Epithelial cell of proximal tubule (primary cell): ENCODE results near the gene CAMKMT. TPM values are rescaled to one million over a fixed set of nuclear protein-coding genes. Genes with fewer than 3 reads are reported as not detected.

ENCODE experiments used
- DNase-seq: peaks from one replicate; pipeline ENCODE4 v3.0.0-alpha.2; 2011; ENCODE audit warnings: low read depth
- H3K4me3 ChIP-seq: 2 replicates; pipeline ENCODE4 v1.5.1; 2011; ENCODE audit warnings: low read depth, mild to moderate bottlenecking, low read length
- CTCF ChIP-seq: conservative IDR thresholded peaks from 2 replicates; pipeline ENCODE4 v1.5.1; 2012; ENCODE audit warnings: low read depth, mild to moderate bottlenecking, low read length
- total RNA-seq: library from RNA; depleted of rRNA; stranded (reverse); fragments of >200 nt; gene quantifications from 2 replicates; pipeline ENCODE4 v1.2.3, GENCODE V29; 2015

The CAMKMT gene
- total RNA-seq, 1 donor from 2014 or later = 2.4 TPM

GRCh38 chr2:44623622-44624351, 262.0 kb downstream of the CAMKMT start:
- no peak for DNase-seq
- H3K4me3 ChIP-seq = no peak overlapping the region
- peak; percentile 18 for TF ChIP-seq CTCF

- no peak for TF ChIP-seq CTCF
- no peak for DNase-seq
- no peak overlapping the region for H3K4me3 ChIP-seq
Observed at GRCh38 chr2:44628297-44628696, 266.6 kb downstream of the CAMKMT start.

GRCh38 chr2:44632931-44633689, 271.4 kb downstream of the CAMKMT start:
- H3K4me3 ChIP-seq = no peak overlapping the region
- no peak for DNase-seq
- no peak for TF ChIP-seq CTCF

DNA sequence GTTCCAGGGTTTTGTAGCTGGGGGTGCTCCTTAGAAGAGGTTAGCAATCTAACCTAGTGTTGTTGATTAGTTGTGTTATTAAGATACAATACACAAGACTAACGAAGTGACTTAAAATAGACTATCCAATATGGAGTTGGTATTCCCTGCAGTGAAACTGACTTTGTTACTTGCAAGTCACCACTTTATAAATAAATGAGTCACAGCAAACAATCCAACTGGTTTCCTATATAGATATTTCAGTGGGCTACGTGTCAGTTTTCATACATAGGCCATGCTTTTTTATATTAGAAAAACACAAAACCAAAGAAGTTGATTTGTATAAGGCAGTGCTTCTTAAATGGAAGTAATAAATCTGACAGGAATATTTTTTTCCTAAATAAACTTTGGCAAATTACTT, 274.0 kb downstream of the CAMKMT start:
- no peak overlapping the region for H3K4me3 ChIP-seq
- DNase-seq = no peak
- no peak for TF ChIP-seq CTCF

- DNase-seq = no peak
- no peak for TF ChIP-seq CTCF
- no peak overlapping the region for H3K4me3 ChIP-seq
Observed at GRCh38 chr2:44638649-44639048, 276.9 kb downstream of the CAMKMT start.

DNA sequence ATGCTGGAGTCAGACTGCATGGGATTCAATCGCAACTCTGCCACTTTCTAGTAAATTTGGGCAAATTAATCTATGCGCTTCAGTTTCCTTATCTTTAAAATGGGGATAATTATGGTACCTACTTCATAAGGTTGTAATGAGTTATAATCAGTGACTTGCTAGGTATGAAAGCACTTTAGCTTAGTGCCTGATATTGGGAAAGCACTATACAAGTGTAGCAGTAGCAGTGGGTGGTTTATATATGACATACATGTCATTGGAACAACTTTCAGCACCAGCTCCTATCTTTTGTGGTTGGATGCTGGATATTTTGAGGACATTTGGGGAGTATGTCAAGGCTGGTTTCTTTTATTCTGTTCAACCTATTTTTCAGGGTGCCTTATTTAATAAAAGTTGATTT, 277.7 kb downstream of the CAMKMT start:
- no peak for TF ChIP-seq CTCF
- H3K4me3 ChIP-seq = no peak overlapping the region
- no peak for DNase-seq
